HepG2 (cell line): Measurements from ENCODE around the gene ADH5. TPM values are rescaled to one million over a fixed set of nuclear protein-coding genes. Genes with fewer than 3 reads are reported as not detected.

Experiments used
- ATAC-seq: fragments of 200-7000 bp; cut with Tn5 transposase; 3 replicates; pipeline ENCODE4 v1.9.1; 2020; ENCODE audit warnings: mild to moderate bottlenecking, moderate library complexity
- BruUV-seq: library from RNA; stranded (reverse); fragments of 400-500 nt; replicated peaks from 2 replicates; lab custom pipeline; 2021; lab: Mats Ljungman, UMichigan
- CTCF ChIA-PET: fragments of 300-600 bp; formaldehyde crosslinking; extraction: SDS; loops from one replicate; lab custom pipeline; 2021; ENCODE audit warnings: low total read pairs, inconsistent platforms, low intra/inter-chr PET ratio; lab: Yijun Ruan, JAX
- POLR2A ChIA-PET: fragments of 350-600 bp; sonication (Branson Sonifier 250); formaldehyde crosslinking; loops from one replicate; lab custom pipeline; 2020; ENCODE audit warnings: antibody characterized with exemption, inconsistent platforms; lab: Yijun Ruan, JAX
- DNase-seq: peaks from one replicate; pipeline ENCODE4 v3.0.0-alpha.2; 2015; ENCODE audit warnings: low spot score
- FAIRE-seq: peaks from 3 replicates; lab custom pipeline; 2011; peaks lifted over from hg19 to GRCh38; lab: Jason Lieb, UNC
- H2AFZ ChIP-seq: one replicate; pipeline ENCODE4 v1.6.1; 2011; ENCODE audit warnings: low read length, inconsistent platforms
- H3K27ac ChIP-seq: fragments of 300-600 bp; 3 replicates; pipeline ENCODE4 v1.8.0; 2011; ENCODE audit warnings: mixed run types, mild to moderate bottlenecking, mixed read lengths, low read length, inconsistent platforms; ENCODE audit not compliant: insufficient read depth; ENCODE audit errors: extremely low read length
- H3K27me3 ChIP-seq, 2 experiments: fragments of 200-600 bp in 1 of 2; 2 replicates in 1 of 2; 3 replicates in 1 of 2; pipeline versions ENCODE4 v1.6.0 to v1.8.0; 2011; ENCODE audit warnings: low read length in 2 of 2, mild to moderate bottlenecking in 2 of 2, moderate library complexity in 2 of 2, inconsistent platforms in 1 of 2; ENCODE audit not compliant: insufficient read depth in 2 of 2, control insufficient read depth in 1 of 2
- H3K36me3 ChIP-seq, 2 experiments: fragments of 200-600 bp in 1 of 2; replicated peaks in 1 of 2; 2 replicates in 1 of 2; 3 replicates in 1 of 2; pipeline versions ENCODE4 v1.5.1 to v1.8.0; 2011; ENCODE audit warnings: low read length in 2 of 2, inconsistent platforms in 1 of 2; ENCODE audit not compliant: insufficient read depth in 2 of 2, control insufficient read depth in 1 of 2
- H3K4me1 ChIP-seq: 2 replicates; pipeline ENCODE4 v1.5.1; 2012; ENCODE audit warnings: low read length, inconsistent platforms; ENCODE audit not compliant: insufficient read depth
- H3K4me2 ChIP-seq: 2 replicates; pipeline ENCODE4 v1.6.0; 2011; ENCODE audit warnings: low read depth, low read length, inconsistent platforms
- H3K4me3 ChIP-seq, 3 experiments: fragments of 200-600 bp in 1 of 3; sonication (generic), shearing (Covaris generic) in 1 of 3; replicated peaks in 1 of 3; 2 replicates each; pipeline ENCODE4 v1.5.1; 2011 to 2016; ENCODE audit warnings: low read length in 3 of 3, inconsistent platforms in 2 of 3, low read depth in 2 of 3, mild to moderate bottlenecking in 2 of 3, control low read depth in 1 of 3, mixed read lengths in 1 of 3; ENCODE audit not compliant: insufficient read depth in 1 of 3
- H3K79me2 ChIP-seq: one replicate; pipeline ENCODE4 v1.6.1; 2011; ENCODE audit warnings: low read length, inconsistent platforms; ENCODE audit not compliant: insufficient read depth
- H3K9ac ChIP-seq: 2 replicates; pipeline ENCODE4 v1.6.0; 2011; ENCODE audit warnings: mild to moderate bottlenecking, low read depth, low read length, inconsistent platforms; ENCODE audit not compliant: insufficient read depth
- H3K9me3 ChIP-seq: 2 replicates; pipeline ENCODE4 v1.5.1; 2012; ENCODE audit warnings: mild to moderate bottlenecking, low read length
- H4K20me1 ChIP-seq: 2 replicates; pipeline ENCODE4 v1.6.0; 2011; ENCODE audit warnings: inconsistent platforms, mild to moderate bottlenecking, low read length, moderate library complexity; ENCODE audit not compliant: insufficient read depth
- BCLAF1 ChIP-seq: fragments of 450-650 bp; IDR thresholded peaks from 2 replicates; pipeline ENCODE4 v1.6.1; 2017; ENCODE audit warnings: mild to moderate bottlenecking
- HHEX ChIP-seq: IDR thresholded peaks from 2 replicates; pipeline ENCODE4 v1.6.1; 2016; ENCODE audit warnings: control low read depth
- HMG20B ChIP-seq: conservative IDR thresholded peaks from 2 replicates; pipeline ENCODE4 v1.6.1; 2016; ENCODE audit warnings: missing genetic modification reagents, missing compliant biosample characterization
- HNF4A ChIP-seq: sonication (generic); formaldehyde crosslinking; IDR thresholded peaks from 2 replicates; pipeline ENCODE4 v1.4.0; 2020; ENCODE audit warnings: missing genetic modification reagents
- KDM3A ChIP-seq: IDR thresholded peaks from 2 replicates; pipeline ENCODE4 v1.6.1; 2018; ENCODE audit warnings: low read depth, missing compliant biosample characterization
- MBD4 ChIP-seq: IDR thresholded peaks from 2 replicates; pipeline ENCODE4 v1.6.1; 2012; ENCODE audit warnings: low read length, inconsistent platforms, borderline replicate concordance
- NCOA1 ChIP-seq: sonication (generic); formaldehyde crosslinking; IDR thresholded peaks from 2 replicates; pipeline ENCODE4 v1.9.0; 2021; ENCODE audit warnings: missing genetic modification reagents
- ZBTB21 ChIP-seq: sonication (generic); formaldehyde crosslinking; IDR thresholded peaks from 2 replicates; pipeline ENCODE4 v1.4.0; 2020; ENCODE audit warnings: missing genetic modification reagents
- ZBTB39 ChIP-seq: sonication (generic); formaldehyde crosslinking; IDR thresholded peaks from 2 replicates; pipeline ENCODE4 v1.5.0; 2020; ENCODE audit warnings: missing genetic modification reagents
- ZEB1 ChIP-seq: IDR thresholded peaks from 2 replicates; pipeline ENCODE4 v1.6.1; 2012; ENCODE audit warnings: mild to moderate bottlenecking, low read depth, inconsistent platforms; ENCODE audit not compliant: insufficient replicate concordance
- ZFP36L1 ChIP-seq: sonication (generic); formaldehyde crosslinking; IDR thresholded peaks from 2 replicates; pipeline ENCODE4 v1.8.0; 2022; ENCODE audit warnings: mild to moderate bottlenecking, missing genetic modification reagents, moderate library complexity
- ZNF253 ChIP-seq: sonication (generic); formaldehyde crosslinking; IDR thresholded peaks from 2 replicates; pipeline ENCODE4 v1.8.0; 2022; ENCODE audit warnings: mild to moderate bottlenecking, missing genetic modification reagents, borderline replicate concordance
- WGBS: methylation state at CpG from one replicate; pipeline ENCODE4 v1.1.6; 2017; ENCODE audit warnings: low lambda C conversion rate; 5-methylcytosine and 5-hydroxymethylcytosine counted together
- in situ Hi-C: cut with HindIII; loops from 2 replicates; pipeline ENCODE4 v1.10.0; 2017; ENCODE audit warnings: low pct_unique_long_range_greater_than_20kb; ENCODE audit not compliant: extremely low pct_ligation_motif_present
- intact Hi-C: fragments of 100-400 bp; cut with micrococcal nuclease; formaldehyde crosslinking; loops from one replicate; pipeline ENCODE4 v1.10.0; 2022; ENCODE audit not compliant: unreplicated experiment
- polyA plus RNA-seq, 8 experiments: library from polyadenylated mRNA; depleted of rRNA in 3 of 8; stranded (reverse) in 7 of 8; unstranded in 1 of 8; fragments of >200 nt; fragmentation: Illumina TruSeq in 4 of 8; extraction: Trizol in 4 of 8; gene quantifications; 2 replicates each; pipeline versions ENCODE4 v1.2.1 to v1.2.3, GENCODE V29; 2011 to 2016; ENCODE audit warnings: low read depth in 4 of 8, missing spikeins in 1 of 8, mixed read lengths in 1 of 8; ENCODE audit not compliant: insufficient read depth in 1 of 8
- total RNA-seq, 5 experiments: library from RNA; depleted of rRNA; stranded (reverse); fragments of >200 nt; fragmentation: Illumina TruSeq; extraction: Trizol; gene quantifications; 2 replicates each; pipeline ENCODE4 v1.2.3, GENCODE V29; 2016; ENCODE audit warnings: low read depth in 1 of 5
- TF ChIP-seq, protein P1 (sequence below): IDR thresholded peaks from 2 replicates; pipeline ENCODE4 v1.6.1; 2016
- TF ChIP-seq, protein P2 (sequence below): sonication (generic); IDR thresholded peaks from 2 replicates; pipeline ENCODE4 v1.6.1; 2016; ENCODE audit warnings: low read depth, borderline replicate concordance

Gene ADH5
- total and polyA plus RNA-seq, 2 of the 13 experiments (the other 11 are each of a cell fraction or from before 2014, with no cell fraction given): 349 to 512 TPM

DNA sequence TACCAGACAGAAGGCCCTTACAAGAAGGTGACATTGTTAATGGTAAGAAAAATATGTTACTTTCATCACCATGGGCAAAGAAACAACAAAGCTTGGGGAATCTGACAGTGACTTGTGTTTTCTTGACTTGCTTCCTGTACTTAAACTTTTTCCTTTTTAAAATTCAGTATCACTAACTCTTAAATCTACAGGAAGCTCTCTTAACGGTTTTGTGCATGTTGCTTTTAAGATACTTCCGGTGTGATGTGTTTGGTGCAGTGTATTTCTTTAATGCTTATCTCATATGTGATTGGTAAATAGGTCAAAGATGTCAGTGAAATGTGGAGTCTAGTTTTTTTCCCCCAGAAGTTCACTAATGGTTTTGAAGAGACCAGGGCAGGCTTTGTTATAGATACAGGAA is 45.2 kb downstream of the ADH5 start (continued):
- TF ChIP-seq, protein P1, sequence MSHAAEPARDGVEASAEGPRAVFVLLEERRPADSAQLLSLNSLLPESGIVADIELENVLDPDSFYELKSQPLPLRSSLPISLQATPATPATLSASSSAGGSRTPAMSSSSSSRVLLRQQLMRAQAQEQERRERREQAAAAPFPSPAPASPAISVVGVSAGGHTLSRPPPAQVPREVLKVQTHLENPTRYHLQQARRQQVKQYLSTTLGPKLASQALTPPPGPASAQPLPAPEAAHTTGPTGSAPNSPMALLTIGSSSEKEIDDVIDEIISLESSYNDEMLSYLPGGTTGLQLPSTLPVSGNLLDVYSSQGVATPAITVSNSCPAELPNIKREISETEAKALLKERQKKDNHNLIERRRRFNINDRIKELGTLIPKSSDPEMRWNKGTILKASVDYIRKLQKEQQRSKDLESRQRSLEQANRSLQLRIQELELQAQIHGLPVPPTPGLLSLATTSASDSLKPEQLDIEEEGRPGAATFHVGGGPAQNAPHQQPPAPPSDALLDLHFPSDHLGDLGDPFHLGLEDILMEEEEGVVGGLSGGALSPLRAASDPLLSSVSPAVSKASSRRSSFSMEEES (CRISPR knock-in tag): no peak
- no peak for TF ChIP-seq ZBTB39
- no peak for TF ChIP-seq BCLAF1

GRCh38 chr4:99038213-99038612 is 50.4 kb downstream of the ADH5 start:
- no peak overlapping the region for H2AFZ ChIP-seq
- ChIA-PET CTCF (no interaction called here), POLR2A (no interaction called here)
- H3K9me3 ChIP-seq: peaks cover 5% of the 10 kb centered on the region; the same call in 1 of the 2 replicates
- H3K4me2 ChIP-seq: no peak overlapping the region
- H3K4me1 ChIP-seq: no peaks in the 10 kb centered on the region
- no peak overlapping the region for H3K27ac ChIP-seq
- H3K36me3 ChIP-seq: peaks cover 2 to 12% of the 10 kb centered on the region in 2 experiments; a peak in 3 of 5 replicates
- no peaks in the 10 kb centered on the region; the same call in 1 of the 2 replicates for H4K20me1 ChIP-seq
- no TSS peak for BruUV-seq
- H3K9ac ChIP-seq: no peak overlapping the region
- no peak overlapping the region for H3K4me3 ChIP-seq
- TF ChIP-seq HHEX (CRISPR knock-in tag) (no peak), KDM3A (CRISPR knock-in tag) (no peak), MBD4 (no peak), ZBTB21 (CRISPR knock-in tag) (no peak), ZFP36L1 (CRISPR knock-in tag) (no peak), HMG20B (CRISPR knock-in tag) (no peak), NCOA1 (CRISPR knock-in tag) (no peak), HNF4A (CRISPR knock-in tag) (no peak), ZNF253 (CRISPR knock-in tag) (no peak), ZEB1 (no peak)
- TF ChIP-seq, protein P2, sequence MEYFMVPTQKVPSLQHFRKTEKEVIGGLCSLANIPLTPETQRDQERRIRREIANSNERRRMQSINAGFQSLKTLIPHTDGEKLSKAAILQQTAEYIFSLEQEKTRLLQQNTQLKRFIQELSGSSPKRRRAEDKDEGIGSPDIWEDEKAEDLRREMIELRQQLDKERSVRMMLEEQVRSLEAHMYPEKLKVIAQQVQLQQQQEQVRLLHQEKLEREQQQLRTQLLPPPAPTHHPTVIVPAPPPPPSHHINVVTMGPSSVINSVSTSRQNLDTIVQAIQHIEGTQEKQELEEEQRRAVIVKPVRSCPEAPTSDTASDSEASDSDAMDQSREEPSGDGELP: no peak
- intact Hi-C loops: no loop called here
- FAIRE-seq: no peak
- in situ Hi-C loops: no loop called here
- DNase-seq: no peak
- WGBS: 100% methylated on average over 1 of the region's 1 CpG
- H3K27me3 ChIP-seq: no peaks in the 10 kb centered on the region
- peaks cover 8% of the 10 kb centered on the region for H3K79me2 ChIP-seq
- ATAC-seq: no peak
